ENCODE data around the gene LENEP.

The LENEP gene

GRCh38 chr1:154993572-154994268 lies at the start of gene LENEP:
LENEP (plus strand) TSS chr1:154993586; CDS start chr1:154993608, 22 bp downstream.
- DNase-seq (ENCODE audit: insufficient read length, low spot score) (no peak), FAIRE-seq (no peak)

DNA sequence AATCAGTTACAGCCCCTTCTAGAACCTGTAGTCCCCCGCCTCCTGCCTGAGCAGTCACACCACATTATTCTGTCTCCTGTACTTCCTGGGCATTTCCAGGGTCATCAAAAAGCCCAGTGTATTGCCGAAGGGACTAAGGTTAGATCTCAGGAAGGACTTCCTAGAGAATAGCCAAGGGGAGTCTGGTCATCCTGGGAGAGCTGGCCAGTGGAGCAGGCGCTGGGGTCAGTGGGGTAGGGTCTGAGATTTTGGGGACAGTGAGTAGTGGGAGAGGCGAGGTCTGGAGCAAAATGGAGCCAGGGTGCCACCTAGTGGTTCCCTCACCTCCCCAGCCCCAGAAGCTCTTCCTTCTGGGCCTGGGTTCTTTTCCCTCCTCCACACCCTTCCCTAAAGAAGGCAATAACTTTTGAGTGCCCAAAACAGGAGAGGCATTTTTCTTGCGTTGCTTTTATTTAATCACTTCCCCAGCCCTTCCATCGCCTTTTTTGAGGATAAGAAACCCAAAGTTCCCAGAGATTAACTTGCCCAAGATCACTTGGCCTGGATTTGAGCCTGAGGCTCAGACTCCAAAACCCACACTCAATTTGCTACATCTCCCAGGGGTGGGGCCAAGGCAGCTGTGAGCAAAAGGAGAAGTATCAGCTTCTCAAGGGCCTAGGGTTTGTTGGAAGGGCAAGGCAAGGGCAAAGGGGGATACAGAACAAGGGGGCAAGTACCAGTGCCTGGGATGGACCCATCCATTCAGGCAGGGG lies 49.6 kb upstream of the LENEP start:
- FAIRE-seq (no peak), DNase-seq (ENCODE audit: insufficient read length, low spot score) (peak; percentile 33)

- no peak for DNase-seq (ENCODE audit: insufficient read length, low spot score)
- FAIRE-seq: no peak
Observed at GRCh38 chr1:154944401-154945159, 48.8 kb upstream of the LENEP start.

DNA sequence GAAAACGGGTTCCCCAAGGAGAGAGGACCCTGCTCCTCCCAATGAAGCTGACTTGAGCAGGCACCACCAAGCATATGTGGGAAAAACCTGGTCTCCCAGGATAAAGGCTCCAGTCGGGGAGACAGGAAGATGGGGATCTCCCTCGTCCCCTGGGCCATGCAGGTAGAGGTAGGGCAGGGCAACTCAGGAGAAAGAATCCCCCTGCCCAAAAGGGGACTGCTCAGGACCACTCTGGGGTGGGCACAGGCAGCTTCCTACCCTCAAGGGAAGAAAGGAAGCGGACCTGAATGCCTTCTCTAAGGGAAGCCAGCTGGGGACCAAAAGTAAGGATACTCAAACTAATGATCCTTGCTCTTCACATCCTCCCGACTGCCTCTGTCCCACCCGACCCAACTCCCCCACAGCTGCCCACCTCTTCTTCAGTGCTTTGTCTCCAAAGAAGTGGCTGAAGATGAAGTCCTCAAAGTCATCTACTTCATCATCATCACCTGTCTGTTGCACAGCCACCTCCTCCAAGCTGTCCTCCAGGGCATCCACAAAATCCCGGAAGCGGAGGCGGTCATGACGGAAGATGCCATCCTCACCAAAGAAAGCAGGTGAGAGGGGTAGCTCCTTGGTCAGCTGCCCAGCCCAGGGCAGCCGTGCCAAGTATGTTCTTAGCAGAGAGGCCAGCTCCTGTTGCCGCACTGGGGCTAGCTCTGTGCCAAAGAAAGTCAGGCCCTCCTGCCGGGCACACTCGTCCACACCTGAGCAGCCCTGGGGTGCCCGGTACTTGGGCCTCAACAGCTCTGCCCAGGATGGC lies 48.0 kb upstream of the LENEP start:
- DNase-seq (ENCODE audit: insufficient read length, low spot score) (no peak), FAIRE-seq (no peak)

- FAIRE-seq: no peak
- DNase-seq (ENCODE audit: insufficient read length, low spot score): no peak
Observed at GRCh38 chr1:154945962-154946850, 47.2 kb upstream of the LENEP start.

GRCh38 chr1:154948079-154948478 lies 45.3 kb upstream of the LENEP start:
- DNase-seq (ENCODE audit: insufficient read length, low spot score) (no peak), FAIRE-seq (no peak)

GRCh38 chr1:154951901-154952657 lies 41.3 kb upstream of the LENEP start:
- DNase-seq (ENCODE audit: insufficient read length, low spot score) (no peak), FAIRE-seq (no peak)

DNA sequence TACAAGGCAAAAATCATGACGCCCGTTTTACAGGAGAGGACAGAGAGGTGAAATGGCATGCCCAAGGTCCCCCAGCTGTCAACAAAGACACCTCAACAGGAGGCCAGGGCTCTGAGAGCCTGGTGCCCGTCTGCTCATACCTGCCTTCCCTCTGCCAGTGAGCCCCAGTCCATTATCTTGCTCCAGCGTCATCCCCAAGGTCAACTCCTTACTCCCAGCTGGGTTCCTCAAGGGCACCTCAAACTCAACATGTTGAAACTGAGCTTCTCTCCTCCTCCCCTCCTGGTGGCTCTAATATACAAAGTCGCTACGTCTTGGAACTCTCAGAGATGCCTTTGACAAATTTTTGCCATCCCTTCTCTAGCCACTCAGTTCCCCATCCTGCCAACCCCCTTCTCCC lies 40.7 kb upstream of the LENEP start:
- DNase-seq (ENCODE audit: insufficient read length, low spot score) (no peak), FAIRE-seq (no peak)

GRCh38 chr1:154953611-154954038 lies 39.8 kb upstream of the LENEP start:
- DNase-seq (ENCODE audit: insufficient read length, low spot score) (no peak), FAIRE-seq (no peak)

- DNase-seq (ENCODE audit: insufficient read length, low spot score): no peak
- FAIRE-seq: no peak
Observed at GRCh38 chr1:154954541-154954940, 38.8 kb upstream of the LENEP start.

- DNase-seq (ENCODE audit: insufficient read length, low spot score) (no peak), FAIRE-seq (no peak)
Observed at GRCh38 chr1:154955039-154955717, 38.2 kb upstream of the LENEP start.

- FAIRE-seq (no peak), DNase-seq (ENCODE audit: insufficient read length, low spot score) (peak; percentile 92)
Observed at GRCh38 chr1:154955718-154956543, 37.5 kb upstream of the LENEP start, which contains the start of gene PBXIP1. PBXIP1 (minus strand) TSS chr1:154956099; CDS start chr1:154953721, 2,378 bp downstream.

DNA sequence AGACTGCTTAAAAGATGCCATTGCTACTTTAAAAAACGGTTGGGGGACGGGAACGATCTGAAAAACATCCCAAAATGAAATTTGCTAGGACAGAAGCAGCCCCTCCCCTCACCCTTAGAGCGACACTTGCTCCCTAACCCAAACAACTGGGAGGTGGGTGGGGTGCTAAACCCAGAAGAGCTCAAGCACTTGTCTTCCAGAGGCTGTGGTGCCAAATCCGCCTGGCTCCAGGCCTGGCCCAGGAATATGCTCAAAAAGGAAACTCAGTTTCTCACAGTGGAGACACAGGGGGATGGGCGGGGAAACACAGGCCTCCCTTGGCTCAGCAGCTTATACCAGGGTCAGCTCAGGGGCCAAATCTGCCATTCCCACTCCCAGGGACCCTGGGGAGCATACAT lies 36.8 kb upstream of the LENEP start:
- FAIRE-seq (no peak), DNase-seq (ENCODE audit: insufficient read length, low spot score) (no peak)

DNA sequence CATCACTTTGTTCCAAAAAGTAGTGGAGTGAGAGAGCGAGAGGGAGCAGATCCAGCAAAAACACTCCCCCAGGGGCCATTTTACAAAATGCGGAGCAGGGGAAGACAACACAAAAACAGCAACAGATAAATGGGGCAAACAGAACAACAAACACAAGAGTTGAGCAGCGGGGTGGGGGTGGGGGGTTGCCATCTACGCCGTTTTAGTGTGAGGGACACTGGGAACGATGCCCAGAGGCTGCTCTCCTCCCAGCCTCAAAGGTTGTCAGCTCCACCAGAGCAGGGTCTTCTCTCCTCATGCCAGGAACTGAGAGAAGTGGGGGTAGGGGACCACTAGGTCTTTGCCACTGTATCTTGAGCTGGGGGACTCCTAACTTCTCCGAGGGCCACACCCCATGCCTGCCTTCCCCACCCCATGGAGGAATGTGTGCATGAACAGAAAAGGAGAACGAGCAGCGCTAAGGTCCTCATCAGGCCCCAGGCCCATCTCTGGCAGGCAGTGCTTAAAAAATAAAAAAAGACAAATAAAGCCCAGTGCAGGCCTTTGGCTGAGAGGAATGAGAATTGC lies 36.2 kb upstream of the LENEP start:
- FAIRE-seq (no peak), DNase-seq (ENCODE audit: insufficient read length, low spot score) (no peak)

DNA sequence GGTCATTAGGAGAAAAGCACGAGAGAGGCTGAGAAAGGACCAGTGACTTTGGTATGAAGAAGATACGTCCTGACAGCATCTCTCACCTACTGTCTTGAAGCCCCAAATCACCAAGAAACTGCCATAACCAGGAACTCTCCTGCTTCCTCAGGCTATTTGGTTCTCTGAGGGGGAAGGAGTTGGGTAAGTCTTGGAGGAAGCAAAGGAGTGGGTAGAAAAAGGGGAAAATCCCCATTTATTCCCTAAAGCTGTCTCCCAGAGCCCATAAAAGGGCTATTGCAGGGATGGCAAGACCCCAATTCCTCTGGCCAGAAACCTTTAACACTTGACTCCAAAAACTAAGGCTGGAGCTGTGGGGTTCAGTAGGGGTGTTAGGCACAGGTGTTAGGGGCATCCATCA lies 35.4 kb upstream of the LENEP start:
- FAIRE-seq (no peak), DNase-seq (ENCODE audit: insufficient read length, low spot score) (no peak)

- FAIRE-seq (no peak), DNase-seq (ENCODE audit: insufficient read length, low spot score) (no peak)
Observed at GRCh38 chr1:154958681-154959425, 34.5 kb upstream of the LENEP start.

- DNase-seq (ENCODE audit: insufficient read length, low spot score): no peak
- FAIRE-seq: no peak
Observed at GRCh38 chr1:154959426-154959780, 34.0 kb upstream of the LENEP start.

Measured in HTR-8/SVneo (cell line).